A673 (cell line): ENCODE results near the gene DPYD. TPM values are rescaled to one million over a fixed set of nuclear protein-coding genes. Genes with fewer than 3 reads are reported as not detected.
A peak's percentile ranks its signal among the peaks of the same experiment; 100 is the strongest.

Experiments used
- BruUV-seq: library from RNA; stranded (reverse); fragments of 400-500 nt; replicated peaks from 2 replicates; lab custom pipeline; 2021; lab: Mats Ljungman, UMichigan
- CTCF ChIA-PET: fragments of 300-600 bp; sonication (Branson Sonifier 250); formaldehyde crosslinking; loops from one replicate; lab custom pipeline; 2022; ENCODE audit warnings: antibody characterized with exemption; lab: Charles Lee
- POLR2A ChIA-PET: fragments of 300-600 bp; sonication (Branson Sonifier 250); formaldehyde crosslinking; loops from one replicate; lab custom pipeline; 2022; ENCODE audit warnings: antibody characterized with exemption; ENCODE audit not compliant: low non-redundant PET; lab: Charles Lee
- DNase-seq: peaks from one replicate; pipeline ENCODE4 v3.0.0-alpha.2; 2015; ENCODE audit warnings: low spot score
- H3K27ac ChIP-seq: fragments of 200-600 bp; sonication (generic); 2 replicates; pipeline ENCODE4 v1.5.1; 2016; ENCODE audit warnings: mixed run types, low read depth, mild to moderate bottlenecking, mixed read lengths, antibody characterized with exemption, low read length; ENCODE audit not compliant: poor library complexity, severe bottlenecking
- H3K27me3 ChIP-seq: fragments of 200-600 bp; sonication (generic); replicated peaks from 2 replicates; pipeline ENCODE4 v1.6.1; 2017; ENCODE audit warnings: mixed run types, low read depth, mild to moderate bottlenecking, mixed read lengths, antibody characterized with exemption, low read length; ENCODE audit not compliant: insufficient read depth, poor library complexity
- H3K36me3 ChIP-seq: fragments of 200-600 bp; sonication (generic); 2 replicates; pipeline ENCODE4 v1.6.1; 2016; ENCODE audit warnings: mixed run types, mild to moderate bottlenecking, mixed read lengths, antibody characterized with exemption, low read length; ENCODE audit not compliant: insufficient read depth, poor library complexity, severe bottlenecking
- H3K4me1 ChIP-seq: fragments of 200-600 bp; sonication (generic); 2 replicates; pipeline ENCODE4 v1.6.1; 2017; ENCODE audit warnings: mixed run types, mild to moderate bottlenecking, mixed read lengths, antibody characterized with exemption, low read length; ENCODE audit not compliant: insufficient read depth, poor library complexity, severe bottlenecking
- H3K4me3 ChIP-seq: fragments of 200-600 bp; sonication (generic); 2 replicates; pipeline ENCODE4 v1.5.1; 2016; ENCODE audit warnings: low read depth, mixed run types, mild to moderate bottlenecking, mixed read lengths, low read length; ENCODE audit not compliant: poor library complexity, severe bottlenecking
- H3K9me3 ChIP-seq: fragments of 200-600 bp; sonication (generic); 2 replicates; pipeline ENCODE4 v1.6.1; 2016; ENCODE audit warnings: mixed run types, low read depth, mild to moderate bottlenecking, mixed read lengths, antibody characterized with exemption, low read length; ENCODE audit not compliant: poor library complexity, severe bottlenecking
- EZH2 ChIP-seq: fragments of 200-600 bp; sonication (generic); IDR thresholded peaks from 2 replicates; pipeline ENCODE4 v1.6.1; 2017; ENCODE audit warnings: borderline replicate concordance, low read depth, mild to moderate bottlenecking, mixed read lengths, antibody characterized with exemption, low read length; ENCODE audit not compliant: poor library complexity, severe bottlenecking
- intact Hi-C: fragments of 100-400 bp; cut with micrococcal nuclease; formaldehyde crosslinking; loops from one replicate; pipeline ENCODE4 v1.10.0; 2022; ENCODE audit not compliant: unreplicated experiment
- total RNA-seq: library from RNA; stranded (reverse); gene quantifications from 2 replicates; pipeline ENCODE4 v1.2.3, GENCODE V29; 2021
- TF ChIP-seq, protein P1 (sequence below): fragments of 300-800, 200-600 bp; sonication (generic); conservative IDR thresholded peaks from 2 replicates; pipeline ENCODE4 v1.5.1; 2017; ENCODE audit warnings: low read depth, mild to moderate bottlenecking, antibody characterized with exemption, low read length, moderate library complexity, mixed read lengths

Gene DPYD
- total RNA-seq, 1 experiment from 2014 or later: 13.4 TPM

DNA sequence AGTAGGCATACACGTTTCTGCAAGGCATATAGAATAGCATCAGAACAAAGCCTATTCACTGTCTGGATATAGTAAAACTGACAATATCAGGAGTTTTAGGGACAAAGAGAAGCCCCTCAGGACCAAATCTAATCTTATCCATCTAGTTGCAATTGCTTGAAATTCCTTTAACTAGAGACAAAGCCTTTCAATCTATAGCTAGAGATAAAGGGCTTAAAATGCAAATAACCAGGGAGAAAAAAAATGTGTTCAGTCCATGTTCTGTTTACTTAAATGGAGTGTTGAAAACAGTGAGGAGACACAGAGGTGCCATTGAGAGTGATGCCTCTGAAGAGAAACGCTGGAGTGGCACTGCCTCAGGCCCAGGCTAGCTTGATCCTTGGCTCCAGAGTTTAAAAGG is 286.1 kb downstream of the DPYD start:
- Histone ChIP-seq H3K4me1 (peaks cover 26% of the 10 kb centered on the region), H3K27me3 (no peaks in the 10 kb centered on the region), H3K4me3 (no peak overlapping the region), H3K36me3 (no peaks in the 10 kb centered on the region), H3K9me3 (no peaks in the 10 kb centered on the region), H3K27ac (no peak overlapping the region)
- DNase-seq: no peak
- POLR2A ChIA-PET: no interaction called here
- no TSS peak for BruUV-seq
- CTCF ChIA-PET: no interaction called here
- intact Hi-C loops: no loop called here
- TF ChIP-seq EZH2: no peak
- TF ChIP-seq, protein P1, sequence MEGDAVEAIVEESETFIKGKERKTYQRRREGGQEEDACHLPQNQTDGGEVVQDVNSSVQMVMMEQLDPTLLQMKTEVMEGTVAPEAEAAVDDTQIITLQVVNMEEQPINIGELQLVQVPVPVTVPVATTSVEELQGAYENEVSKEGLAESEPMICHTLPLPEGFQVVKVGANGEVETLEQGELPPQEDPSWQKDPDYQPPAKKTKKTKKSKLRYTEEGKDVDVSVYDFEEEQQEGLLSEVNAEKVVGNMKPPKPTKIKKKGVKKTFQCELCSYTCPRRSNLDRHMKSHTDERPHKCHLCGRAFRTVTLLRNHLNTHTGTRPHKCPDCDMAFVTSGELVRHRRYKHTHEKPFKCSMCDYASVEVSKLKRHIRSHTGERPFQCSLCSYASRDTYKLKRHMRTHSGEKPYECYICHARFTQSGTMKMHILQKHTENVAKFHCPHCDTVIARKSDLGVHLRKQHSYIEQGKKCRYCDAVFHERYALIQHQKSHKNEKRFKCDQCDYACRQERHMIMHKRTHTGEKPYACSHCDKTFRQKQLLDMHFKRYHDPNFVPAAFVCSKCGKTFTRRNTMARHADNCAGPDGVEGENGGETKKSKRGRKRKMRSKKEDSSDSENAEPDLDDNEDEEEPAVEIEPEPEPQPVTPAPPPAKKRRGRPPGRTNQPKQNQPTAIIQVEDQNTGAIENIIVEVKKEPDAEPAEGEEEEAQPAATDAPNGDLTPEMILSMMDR: no peak

DNA sequence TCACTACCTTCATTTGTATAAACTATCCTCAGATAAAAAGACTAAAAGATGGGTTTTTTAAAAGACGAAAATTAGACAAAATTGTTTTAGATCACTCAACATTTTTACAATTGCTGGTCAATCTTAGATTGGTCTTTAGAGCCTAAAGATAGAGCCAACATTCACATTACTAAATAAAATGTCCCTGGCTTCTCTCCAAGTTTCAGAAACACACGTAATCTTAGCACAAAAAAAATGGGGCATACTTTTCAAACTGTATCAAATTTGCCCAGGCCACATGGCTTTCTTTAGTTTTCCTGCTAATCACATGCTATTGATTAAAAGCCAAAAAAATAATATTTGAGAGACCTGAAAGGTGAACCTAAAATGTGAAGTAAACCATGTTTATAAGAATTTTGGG is 288.1 kb downstream of the DPYD start:
- POLR2A ChIA-PET: no interaction called here
- no peaks in the 10 kb centered on the region for H3K27me3 ChIP-seq
- no peak for TF ChIP-seq EZH2
- TF ChIP-seq, protein P1: no peak
- peaks cover 26% of the 10 kb centered on the region for H3K4me1 ChIP-seq
- DNase-seq: no peak
- no peaks in the 10 kb centered on the region for H3K9me3 ChIP-seq
- H3K4me3 ChIP-seq: no peak overlapping the region
- CTCF ChIA-PET: no interaction called here
- intact Hi-C loops: no loop called here
- no peaks in the 10 kb centered on the region for H3K36me3 ChIP-seq
- no peak overlapping the region for H3K27ac ChIP-seq
- no TSS peak for BruUV-seq

DNA sequence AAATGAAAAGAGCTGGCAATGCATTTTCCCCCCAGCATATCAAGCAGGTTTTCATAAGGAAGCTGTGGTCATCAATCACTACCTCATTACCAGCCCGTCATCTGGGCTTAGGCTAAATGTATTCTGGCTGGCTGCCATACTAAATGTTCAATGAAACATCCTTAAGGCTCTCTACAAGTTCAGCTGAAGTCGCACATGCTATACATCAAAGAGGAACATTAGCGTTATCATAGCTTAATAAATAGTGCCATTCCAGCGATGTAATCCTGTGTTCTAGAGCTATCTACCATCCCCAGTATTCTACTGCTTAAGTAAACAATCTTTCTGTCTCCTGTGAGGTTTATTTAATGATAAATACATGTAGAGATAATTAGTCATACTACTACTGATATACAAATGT is 288.8 kb downstream of the DPYD start:
- TF ChIP-seq, protein P1: no peak
- no peak for TF ChIP-seq EZH2
- no TSS peak for BruUV-seq
- no peaks in the 10 kb centered on the region for H3K27me3 ChIP-seq
- peaks cover 26% of the 10 kb centered on the region for H3K4me1 ChIP-seq
- POLR2A ChIA-PET: no interaction called here
- no peaks in the 10 kb centered on the region for H3K9me3 ChIP-seq
- CTCF ChIA-PET: no interaction called here
- H3K36me3 ChIP-seq: no peaks in the 10 kb centered on the region
- H3K27ac ChIP-seq: no peak overlapping the region
- no peak overlapping the region for H3K4me3 ChIP-seq
- intact Hi-C loops: no loop called here
- DNase-seq: peak; percentile 86
